Left forelimb (tissue), 1 donor: ENCODE results near the gene NAV3.

Experiments used
- DNase-seq: peaks from one replicate; pipeline ENCODE4 v3.0.0-alpha.2; 2018; ENCODE audit warnings: low spot score

Gene NAV3

DNA sequence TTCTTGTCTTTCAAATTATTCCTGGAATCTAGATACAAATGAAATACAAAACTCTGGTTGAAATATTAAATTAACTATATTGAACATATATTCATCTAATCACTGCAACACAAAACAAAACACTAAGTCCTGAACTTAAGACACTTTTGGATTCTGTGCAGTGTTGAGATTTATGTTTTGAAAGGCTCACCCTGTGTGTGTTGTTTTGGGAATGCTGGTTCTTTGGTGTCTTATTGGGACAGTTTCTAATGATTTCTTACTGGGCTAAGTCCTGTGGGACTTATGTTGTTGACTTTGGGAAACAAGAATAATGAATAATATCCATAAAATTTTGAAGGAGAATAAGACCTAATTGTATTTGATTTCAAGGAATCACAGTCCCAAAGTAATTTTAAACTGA is 153.2 kb downstream of the NAV3 start:
- DNase-seq, result no peak

DNA sequence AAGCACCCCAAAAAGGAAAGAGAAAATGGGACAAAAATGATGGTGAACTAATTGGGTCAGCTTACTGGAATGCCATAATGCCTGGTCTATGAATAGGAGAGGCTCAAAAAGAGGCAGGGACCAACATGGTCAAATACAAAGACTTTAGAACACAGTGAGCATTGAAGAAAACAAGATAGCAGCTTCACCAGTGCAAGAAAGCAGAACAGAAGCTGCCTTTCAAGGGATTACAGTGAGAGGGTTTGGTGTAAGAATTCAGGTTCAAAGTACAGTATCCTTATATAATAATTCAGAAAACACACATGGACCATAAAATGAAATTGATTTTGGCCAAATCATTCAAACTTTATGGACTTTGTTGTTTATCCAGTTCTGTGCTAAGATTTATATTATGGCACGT is 162.1 kb downstream of the NAV3 start:
- no peak for DNase-seq

DNA sequence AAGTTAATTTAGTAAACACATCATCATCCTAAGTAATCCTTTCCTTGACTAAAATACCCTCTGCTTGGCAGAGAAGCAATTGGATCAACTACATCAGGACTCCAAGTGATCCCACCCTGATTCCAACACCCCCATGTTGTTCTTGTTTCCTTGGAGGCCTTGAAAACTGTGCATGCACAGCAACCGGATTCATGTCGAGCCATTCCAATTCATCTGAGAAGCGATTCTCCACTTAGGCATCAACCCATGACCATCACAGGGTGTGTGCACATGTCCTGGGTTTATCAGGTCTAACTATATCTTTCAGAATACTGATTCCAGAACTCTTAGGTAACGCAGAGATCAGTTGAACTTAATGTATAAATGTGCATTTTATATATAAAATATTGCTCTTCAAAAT is 163.0 kb downstream of the NAV3 start:
- DNase-seq, result no peak

DNA sequence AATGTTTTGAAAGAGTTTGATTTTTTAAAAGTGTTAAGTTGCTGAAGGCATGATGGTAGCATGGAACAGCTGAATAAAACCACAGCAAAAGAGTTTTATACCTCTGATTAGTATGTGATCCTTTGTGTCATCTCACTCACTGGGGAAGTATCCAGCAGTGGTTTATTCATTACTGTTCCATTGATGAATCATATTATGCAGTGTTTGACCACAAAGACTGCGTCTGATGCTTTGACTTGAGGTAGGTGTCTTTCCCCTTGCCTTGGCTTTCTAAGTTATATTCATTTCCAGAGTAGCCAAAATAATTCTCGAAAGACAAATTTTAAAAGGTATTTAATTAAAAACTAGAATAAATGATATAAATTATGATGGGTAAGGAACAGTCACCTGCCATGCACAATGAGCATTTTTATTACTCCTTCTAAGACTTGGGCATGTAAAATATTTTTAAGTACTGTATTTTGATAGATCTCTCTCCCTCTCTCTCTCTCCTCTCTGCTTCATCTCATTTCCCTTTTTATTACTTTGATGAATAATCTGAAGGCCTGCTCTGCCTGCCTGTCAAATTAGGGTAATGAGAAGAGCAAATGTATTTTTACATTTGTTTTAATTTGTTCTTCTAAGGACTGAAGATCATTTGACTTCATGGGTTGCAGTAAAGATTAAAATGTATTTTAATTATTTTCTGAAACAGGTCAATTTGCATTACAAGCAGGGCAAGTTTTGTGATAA is 164.9 kb downstream of the NAV3 start:
- no peak for DNase-seq

DNA sequence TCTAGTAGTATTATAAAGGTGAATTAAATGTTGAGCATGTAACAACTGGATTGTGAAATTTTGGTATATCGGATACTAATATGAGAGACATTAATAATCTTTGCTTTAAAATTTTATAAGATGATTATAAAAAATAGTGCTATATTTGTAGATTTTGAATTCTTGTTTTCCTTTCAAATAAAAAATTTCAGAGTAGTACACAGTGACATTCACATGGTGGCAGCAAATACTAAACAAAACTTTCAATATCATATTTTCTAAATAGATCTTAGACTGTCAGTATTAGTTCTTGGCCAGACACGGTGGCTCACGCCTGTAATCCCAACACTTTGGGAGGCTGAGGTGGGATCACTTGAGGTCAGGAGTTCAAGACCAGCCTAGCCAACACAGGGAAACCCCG is 166.0 kb downstream of the NAV3 start:
- DNase-seq, result no peak

DNA sequence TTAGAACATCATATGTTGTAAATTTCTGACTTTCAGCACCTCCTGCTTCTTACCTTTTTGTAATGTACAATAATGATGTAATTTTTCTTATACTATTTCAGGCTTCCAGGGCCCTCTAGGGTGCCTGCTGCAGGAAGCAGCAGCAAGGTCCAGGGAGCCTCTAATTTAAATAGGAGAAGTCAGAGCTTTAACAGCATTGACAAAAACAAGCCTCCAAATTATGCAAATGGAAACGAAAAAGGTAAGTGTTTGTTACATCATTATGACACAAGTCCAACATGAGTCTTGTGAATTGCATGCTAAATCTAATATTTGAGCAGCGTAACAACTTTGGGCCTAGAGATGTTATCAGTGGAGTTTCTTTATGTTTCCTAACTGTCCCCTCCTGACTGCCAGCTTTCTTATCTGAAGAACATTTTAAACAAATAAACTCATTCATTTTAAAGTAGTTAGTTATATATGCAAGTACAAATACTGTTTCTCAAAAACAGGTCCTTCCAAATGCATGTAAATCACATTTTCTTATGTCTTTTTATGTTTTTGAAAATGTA is 167.6 kb downstream of the NAV3 start:
- DNase-seq, result no peak

DNA sequence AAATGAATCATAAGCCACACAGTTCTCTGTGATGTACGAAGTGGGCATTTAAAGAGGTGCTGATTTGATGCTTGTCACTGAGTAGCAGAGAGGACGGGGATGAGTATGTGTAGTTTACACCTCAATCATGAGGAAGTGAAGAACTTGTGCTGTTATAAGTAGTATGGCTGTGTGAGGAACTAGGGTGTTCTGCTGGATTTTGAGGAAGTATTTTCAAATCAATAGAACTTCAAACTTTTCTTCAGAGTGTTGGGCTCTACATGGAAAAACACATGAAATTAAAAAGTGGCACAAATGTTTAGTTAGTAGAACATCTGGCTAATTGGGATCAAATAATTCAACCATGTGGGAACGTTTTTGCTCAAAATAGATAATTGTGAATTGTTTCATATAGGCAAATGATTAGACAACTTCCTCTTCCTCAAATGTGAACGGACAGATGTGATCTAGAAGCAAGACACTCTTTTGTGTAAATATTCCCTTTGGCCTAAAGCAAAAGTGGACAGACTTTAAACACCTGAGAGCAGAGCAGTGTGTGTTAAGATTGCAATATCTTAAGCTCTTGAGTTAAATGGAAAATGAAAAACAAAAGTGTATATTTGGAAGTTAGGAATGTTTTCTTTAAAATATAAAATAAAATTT is 168.5 kb downstream of the NAV3 start:
- DNase-seq, result no peak

DNA sequence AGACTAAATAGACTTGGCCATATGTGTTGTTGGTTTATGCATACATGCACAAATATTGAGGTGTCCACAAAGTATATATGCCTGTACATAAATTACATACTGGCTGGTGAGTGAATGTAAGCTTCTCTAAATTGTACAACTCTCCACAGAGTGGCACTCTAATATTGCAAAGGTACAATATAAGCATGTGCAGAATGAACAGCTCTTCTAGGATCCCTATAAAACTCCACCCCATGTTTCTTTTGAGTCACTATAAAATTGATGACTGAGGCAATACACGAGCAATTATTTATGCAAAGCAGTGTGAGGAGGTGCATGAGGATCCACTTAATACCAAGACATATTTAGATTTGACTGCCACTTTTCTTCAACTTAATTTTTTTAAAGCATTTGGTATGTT is 172.2 kb downstream of the NAV3 start:
- DNase-seq, result no peak

DNA sequence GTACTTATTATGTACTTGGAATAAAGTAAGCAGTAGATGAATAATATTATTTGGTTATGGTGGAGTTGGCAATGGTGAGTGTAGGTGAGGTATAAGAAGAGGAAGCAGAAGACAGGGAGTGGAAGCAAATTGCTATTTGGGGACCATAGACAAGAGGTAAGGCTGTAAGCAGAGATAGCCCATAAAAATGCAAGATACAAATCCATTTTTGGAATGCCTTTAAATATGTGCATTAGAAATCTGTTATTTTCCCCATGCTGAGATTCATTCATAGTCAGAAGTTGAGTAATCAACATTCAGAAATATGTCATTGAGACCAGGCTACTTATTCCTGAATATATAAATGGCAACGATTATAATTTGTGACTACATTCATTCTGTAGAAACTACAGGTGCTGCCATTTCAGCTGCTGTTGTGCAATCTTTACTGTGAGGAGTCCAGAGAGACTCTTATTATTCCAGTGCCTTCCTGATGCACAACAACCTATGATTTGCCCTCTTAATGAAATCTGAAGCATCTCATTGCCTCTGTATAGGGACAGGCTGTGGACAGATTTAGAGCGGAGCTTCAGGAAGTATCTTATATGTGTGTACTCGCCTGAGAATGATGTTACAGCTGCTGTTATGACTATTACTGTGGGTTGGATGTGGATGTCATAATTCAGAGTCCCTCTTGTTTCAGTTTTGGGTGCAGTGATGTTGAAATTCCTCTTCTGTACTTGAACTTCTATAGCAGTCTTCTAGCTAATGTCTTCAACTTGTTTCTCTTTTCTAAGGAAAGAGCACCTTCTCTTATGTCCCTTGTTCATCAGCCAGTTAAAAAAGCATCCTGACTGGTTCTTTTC is 173.8 kb downstream of the NAV3 start:
- no peak for DNase-seq

DNA sequence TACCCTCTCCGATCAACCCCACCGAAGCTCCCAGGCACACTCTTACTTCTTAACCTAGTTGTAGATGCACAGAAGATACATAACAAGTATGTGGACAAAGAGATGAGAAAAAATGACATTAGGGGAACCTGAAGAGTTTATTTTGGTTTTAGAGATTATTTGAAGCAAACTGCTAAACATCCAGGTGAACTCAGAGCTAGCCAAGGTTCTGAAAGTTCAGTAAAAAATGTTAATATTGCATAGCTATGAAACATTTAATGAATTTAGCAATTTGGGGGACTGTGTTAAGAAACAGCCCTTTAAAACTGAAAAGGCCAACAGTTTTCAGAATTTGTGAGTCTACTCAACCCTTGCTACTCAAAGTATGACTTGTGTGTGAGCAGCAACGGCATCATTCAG is 174.4 kb downstream of the NAV3 start:
- DNase-seq, result no peak

DNA sequence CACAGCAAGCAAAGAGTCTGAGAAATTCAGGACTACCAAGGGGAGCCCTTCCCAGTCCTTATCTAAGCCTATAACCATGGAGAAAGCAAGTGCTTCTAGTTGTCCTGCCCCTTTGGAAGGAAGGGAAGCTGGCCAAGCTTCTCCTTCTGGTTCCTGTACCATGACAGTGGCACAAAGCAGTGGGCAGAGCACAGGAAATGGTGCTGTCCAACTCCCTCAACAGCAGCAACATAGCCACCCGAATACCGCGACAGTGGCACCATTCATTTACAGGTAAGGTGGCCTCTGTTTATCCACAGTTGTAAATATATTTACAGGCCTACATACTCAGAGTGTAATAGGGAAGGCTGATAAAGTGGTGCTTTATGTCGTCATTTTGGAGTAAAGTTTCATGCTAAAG is 176.5 kb downstream of the NAV3 start:
- no peak for DNase-seq

DNA sequence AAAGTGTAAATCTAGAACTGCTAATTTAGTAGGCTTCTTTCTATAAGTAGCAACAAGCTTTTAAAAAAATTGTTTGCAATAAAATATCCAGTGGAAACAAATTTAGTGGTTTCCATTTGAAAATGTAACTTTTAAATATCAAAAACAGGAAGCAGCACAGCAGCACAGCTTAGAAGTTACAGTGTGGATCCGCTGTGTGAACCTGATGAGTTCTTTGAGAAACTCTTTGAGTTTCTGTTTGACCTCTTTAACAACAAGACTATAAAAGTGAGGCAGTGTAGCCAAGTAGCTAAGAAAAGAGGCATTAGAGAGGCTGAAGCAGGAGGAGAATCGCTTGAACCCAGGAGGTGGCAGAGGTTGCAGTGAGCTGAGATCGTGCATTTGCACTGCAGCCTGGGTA is 178.3 kb downstream of the NAV3 start:
- no peak for DNase-seq

DNA sequence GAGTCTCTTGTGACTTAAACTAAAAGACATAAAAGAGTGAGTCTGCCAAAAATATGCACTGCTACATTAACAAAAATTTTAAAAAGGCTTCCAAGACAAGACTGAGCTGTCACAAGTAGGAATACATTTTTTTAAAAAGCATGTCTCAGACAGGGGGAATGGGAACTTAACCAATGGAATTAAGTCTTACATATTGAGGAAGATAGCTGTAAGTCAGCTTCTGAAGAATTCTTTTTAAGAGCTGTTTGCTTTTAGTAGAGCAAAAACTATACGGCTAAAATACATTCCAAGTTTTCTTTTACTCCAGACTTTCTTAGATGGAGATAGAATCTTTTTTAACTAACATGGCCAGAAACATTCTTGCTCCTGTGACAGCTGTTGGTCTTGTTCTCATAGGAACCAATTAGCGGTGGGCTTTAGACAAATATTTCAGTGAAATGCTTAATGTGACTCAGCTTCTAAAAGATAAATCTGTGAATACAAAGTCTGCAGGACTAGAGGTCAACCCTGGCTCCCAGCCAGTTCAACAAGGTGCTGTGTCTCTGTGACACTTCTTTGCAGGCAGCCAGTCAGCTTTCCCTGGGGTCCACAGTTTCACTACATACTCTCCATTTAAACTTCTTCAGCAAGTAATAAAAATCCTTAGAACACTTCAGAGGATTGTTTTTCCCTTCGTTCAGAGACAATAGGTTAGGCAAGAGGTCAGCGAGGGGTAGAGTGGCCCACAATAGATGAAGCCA is 187.6 kb downstream of the NAV3 start:
- no peak for DNase-seq

DNA sequence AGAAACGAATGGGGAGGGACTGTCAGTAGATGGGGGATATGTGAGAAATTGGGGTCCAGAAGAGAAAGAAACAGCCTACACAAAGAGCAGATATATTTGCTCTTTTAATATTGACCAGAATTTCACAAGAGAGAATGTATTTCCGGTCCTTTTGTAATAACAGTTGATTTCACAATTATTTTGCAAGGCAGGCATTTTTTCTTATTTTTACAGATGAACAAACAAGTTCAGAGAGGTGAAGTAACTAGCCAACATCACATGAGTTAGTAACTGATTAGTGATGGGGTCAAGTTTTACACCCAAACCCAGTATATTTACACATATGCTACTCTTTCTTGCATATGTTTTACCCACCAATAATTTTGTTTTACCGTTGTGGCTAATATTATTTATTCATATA is 188.2 kb downstream of the NAV3 start:
- no peak for DNase-seq

DNA sequence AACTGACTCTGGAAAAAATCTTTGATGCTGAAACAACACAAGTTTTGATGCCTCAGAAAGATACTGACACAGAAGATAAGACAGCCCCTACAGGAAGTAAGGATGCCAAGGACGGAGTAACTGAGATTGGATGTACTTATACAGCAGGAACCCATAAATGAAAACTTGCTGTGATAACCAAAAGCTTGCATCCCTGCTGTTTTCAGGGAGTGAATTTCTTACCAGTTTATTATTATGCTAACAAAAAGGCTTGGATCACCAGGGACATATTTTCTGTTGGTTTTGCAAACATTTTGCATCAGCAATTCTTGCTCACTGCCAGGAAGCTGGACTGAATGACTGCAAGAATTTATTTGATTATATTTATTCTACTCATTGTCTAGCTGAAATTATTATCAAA is 197.7 kb downstream of the NAV3 start:
- no peak for DNase-seq

DNA sequence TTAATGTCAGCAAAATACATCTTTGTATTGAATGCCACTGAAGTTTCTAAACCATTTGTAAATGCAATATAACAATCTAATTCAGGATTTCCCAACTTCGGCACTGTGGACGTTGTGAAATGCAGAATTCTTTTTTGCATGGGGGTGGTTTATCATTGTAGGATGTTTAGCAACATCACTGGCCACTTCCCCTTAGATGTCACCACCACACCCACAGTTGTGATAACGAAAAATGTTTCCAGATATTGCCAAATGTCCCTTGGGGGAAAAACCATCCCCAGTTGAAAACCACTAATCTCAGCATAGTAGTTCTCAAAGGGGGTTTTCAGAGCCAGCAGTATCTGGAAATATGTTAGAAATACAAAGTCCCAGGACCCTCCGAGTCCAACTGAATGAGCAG is 203.3 kb downstream of the NAV3 start:
- DNase-seq, result no peak

DNA sequence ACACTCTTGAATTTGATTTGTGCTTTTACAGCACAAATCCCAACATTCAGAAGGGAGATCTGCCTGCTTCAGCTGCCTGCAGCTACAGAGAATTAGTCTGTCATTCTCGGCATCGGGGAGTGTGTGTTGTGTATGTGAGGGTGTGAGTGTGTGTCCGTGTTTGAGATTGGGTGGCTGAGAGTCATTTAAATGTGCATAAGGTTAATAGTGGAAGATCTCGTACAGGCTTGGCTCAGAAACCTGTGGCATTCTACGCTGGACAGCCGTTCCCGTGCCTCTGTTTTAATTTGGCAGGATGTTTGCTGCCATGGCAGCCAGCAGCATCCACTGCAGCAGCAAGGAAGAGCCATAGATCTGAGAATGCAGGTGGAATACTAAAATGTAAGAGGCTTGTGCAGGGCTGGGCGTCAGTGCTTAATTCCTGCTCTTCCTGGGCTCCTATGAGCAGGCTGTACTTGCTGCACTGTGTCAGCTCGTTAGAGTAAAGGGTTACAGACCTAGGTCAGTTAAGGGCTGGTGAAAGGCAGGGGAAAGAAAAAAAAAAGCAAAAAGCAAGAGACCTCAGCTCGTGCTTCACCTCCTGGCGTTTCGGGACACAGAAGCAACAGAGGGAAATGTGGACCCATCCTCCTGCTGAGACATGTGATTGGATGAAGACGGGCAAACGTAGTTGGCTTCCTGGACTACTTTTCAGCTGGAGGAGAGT is 205.4 kb downstream of the NAV3 start:
- DNase-seq, result no peak

DNA sequence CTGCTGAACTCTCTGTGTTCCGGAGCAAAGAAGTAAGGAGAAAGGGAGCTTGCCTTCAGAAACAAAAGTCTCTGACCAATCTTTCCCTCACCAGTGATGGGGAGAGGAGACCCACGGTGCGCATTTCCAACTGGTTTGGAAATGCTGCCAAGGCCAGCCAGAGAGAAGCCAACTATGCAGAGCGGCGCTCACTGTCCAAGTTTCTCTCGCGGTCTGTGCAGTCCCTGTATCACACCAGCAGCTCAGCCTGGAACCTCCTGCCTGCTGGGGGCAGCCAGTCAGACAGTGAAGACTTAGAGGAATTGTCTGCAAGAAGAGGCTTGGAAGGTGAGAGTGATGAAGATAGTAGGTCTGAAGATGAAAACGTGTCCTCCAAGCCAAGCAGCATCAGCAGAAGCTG is 206.2 kb downstream of the NAV3 start:
- DNase-seq, result no peak

DNA sequence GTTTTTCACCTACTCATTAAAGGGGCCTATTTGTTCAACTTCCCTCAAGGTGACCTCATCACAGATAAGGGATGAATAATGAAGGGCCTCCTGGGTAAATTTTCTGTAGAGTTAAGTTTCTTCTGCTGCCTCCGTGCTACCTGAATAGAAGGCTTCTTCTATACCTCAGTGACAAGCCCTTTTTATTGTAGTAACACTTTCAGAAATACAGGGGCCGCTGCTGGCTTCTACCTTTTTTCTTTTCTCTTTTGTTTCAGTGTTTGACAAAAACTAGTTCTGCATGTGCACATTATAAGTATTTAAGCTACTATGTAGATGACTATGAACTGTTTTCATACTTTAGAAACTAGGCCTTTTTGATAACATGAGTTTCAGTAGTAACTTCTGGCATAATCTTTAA is 207.0 kb downstream of the NAV3 start:
- no peak for DNase-seq

DNA sequence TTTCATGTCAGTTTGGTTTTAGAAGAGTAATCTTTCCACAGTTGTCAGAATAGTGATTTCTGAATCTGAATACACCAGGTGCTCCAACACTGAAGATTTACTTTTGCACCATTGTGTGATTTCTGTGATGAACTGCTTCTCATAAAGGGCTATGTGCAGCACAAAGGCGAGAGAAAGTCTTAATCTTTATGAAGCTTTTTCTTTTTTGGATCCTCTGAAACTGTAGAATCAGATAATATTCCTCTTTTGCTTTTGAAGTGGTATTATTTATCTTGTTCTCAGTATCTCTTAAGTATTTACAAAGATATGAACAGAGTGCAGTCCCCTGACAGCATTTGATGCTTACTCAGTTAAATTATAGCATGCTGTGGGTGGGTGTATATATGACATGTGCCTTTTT is 207.8 kb downstream of the NAV3 start:
- DNase-seq, result no peak

DNA sequence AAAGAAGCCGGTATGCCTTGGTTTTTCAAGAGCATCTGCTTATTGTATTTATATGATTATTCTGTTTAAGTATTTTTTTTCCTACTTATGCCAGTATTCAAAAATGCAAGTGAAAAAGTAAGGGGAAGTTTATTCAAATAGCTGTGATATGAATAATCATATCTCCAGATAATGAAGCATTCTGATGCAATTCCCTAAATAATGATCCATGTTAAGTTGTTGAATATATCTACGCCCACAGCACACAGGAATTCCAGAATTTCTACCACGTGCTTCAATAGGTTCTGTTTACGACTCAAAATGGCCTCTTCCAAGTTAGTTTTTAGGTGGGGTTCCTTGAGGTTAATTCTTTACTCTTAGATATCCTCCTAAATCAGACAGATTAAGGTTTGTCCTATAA is 208.3 kb downstream of the NAV3 start:
- DNase-seq, result no peak

DNA sequence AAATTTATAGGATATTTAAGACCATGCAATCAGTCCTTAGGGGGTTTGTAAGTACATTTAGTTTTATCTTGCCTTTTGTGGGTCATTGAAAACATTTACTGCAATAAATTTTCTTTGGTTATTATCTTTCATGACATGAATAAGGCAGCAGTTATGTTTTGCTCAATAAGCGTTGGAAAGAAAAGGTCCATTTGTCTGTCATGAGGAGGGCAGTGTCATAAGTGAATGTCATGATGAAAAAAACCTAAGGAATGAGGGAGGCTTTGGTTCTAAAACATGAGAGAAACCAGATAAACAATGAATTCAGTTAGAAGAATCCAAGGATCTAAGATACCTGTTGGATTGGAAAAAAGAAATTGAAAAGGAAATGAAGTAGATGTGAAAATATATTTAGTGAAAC is 209.4 kb downstream of the NAV3 start:
- DNase-seq, result no peak
